HEK293T (cell line): Measurements from ENCODE around the gene STIM1.
"Not testable (repeated sequence)": the region's sequence is repeated elsewhere in the genome, so short reads cannot be mapped to it uniquely, and the experiment has no call there.

Experiments used
- BHLHE40 ChIP-seq: fragments of 450-650 bp; IDR thresholded peaks from 2 replicates; pipeline ENCODE4 v1.6.1; 2016; ENCODE audit warnings: mild to moderate bottlenecking, moderate library complexity, borderline replicate concordance
- ELF4 ChIP-seq: fragments of 450-650 bp; IDR thresholded peaks from 2 replicates; pipeline ENCODE4 v1.6.1; 2017; ENCODE audit warnings: antibody characterized with exemption
- FOXA1 ChIP-seq: fragments of 450-650 bp; IDR thresholded peaks from 2 replicates; pipeline ENCODE4 v1.6.1; 2016; ENCODE audit warnings: mild to moderate bottlenecking
- FOXM1 ChIP-seq: fragments of 450-650 bp; IDR thresholded peaks from 2 replicates; pipeline ENCODE4 v1.6.1; 2017; ENCODE audit warnings: mild to moderate bottlenecking, borderline replicate concordance
- TARDBP ChIP-seq: fragments of 450-650 bp; IDR thresholded peaks from 2 replicates; pipeline ENCODE4 v1.6.1; 2016
- TF ChIP-seq, protein P1 (sequence below): fragments of 450-650 bp; IDR thresholded peaks from 2 replicates; pipeline ENCODE4 v1.6.1; 2016

DNA sequence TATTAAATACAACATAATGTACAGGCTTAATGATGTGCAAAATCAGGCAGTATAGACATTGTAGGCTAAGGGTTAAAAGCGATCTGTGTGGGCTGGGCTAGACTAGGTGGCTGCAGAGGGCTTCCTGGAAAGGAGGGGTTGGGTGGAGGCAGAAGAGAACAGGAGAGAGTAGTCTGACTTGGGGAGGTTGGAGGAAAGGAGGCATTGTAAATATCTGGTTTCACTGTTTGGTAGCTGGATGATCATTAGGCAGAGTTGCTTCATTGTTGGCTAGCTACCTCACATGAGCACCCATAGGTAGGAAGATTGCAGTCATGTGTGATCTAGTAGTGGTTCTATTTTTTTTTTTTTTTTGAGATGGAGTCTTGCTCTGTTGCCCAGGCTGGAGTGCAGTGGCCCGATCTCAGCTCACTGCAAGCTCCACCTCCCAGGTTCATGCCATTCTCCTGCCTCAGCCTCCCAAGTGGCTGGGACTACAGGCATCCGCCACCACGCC lies 5.5 kb downstream of the STIM1 start:
- not testable (repeated sequence) for TF ChIP-seq BHLHE40, TARDBP, ELF4, FOXA1, FOXM1
- TF ChIP-seq, protein P1, sequence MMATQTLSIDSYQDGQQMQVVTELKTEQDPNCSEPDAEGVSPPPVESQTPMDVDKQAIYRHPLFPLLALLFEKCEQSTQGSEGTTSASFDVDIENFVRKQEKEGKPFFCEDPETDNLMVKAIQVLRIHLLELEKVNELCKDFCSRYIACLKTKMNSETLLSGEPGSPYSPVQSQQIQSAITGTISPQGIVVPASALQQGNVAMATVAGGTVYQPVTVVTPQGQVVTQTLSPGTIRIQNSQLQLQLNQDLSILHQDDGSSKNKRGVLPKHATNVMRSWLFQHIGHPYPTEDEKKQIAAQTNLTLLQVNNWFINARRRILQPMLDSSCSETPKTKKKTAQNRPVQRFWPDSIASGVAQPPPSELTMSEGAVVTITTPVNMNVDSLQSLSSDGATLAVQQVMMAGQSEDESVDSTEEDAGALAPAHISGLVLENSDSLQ: not testable (repeated sequence)
